ENCODE data around the gene PPP1R3C. TPM values are rescaled to one million over a fixed set of nuclear protein-coding genes. Genes with fewer than 3 reads are reported as not detected.
A peak's percentile ranks its signal among the peaks of the same experiment; 100 is the strongest.

Gene PPP1R3C
- total and polyA plus RNA-seq, 4 donors: 2.2 to 88.4 (median 11.8) TPM

GRCh38 chr10:91617072-91617609 is 15.7 kb downstream of the PPP1R3C start:
- DNase-seq: no peak
- no peak for ATAC-seq (ENCODE audit: insufficient read depth, low FRiP score)
- Histone ChIP-seq H3K4me3 (no peak overlapping the region), H3K27ac (ENCODE audit: low read depth in 1 of 2, low read length in 1 of 2) (no peak overlapping the region), H3K4me1 (ENCODE audit: control insufficient read depth in 5 of 5, insufficient read depth in 5 of 5, low read length in 5 of 5) (peaks cover 0 to 11% (median 0%) of the 10 kb centered on the region in 5 donors), H3K9ac (ENCODE audit: insufficient read depth in 1 of 2, low read length in 2 of 2) (no peak overlapping the region), H3K9me3 (ENCODE audit: control insufficient read depth in 4 of 4, insufficient read depth in 3 of 4, low read length in 3 of 4) (peaks cover 0 to 1% (median 0%) of the 10 kb centered on the region in 4 donors), H3K36me3 (ENCODE audit: control insufficient read depth in 4 of 4, insufficient read depth in 4 of 4, low read length in 4 of 4) (peaks cover 0 to 12% (median 0%) of the 10 kb centered on the region in 4 donors), H3K27me3 (ENCODE audit: control insufficient read depth in 3 of 3, insufficient read depth in 3 of 3, low read length in 2 of 3) (no peaks in the 10 kb centered on the region)
- 70 to 71% methylated on average over 7 of the region's 7 CpGs for WGBS, 2 donors
- no peak for TF ChIP-seq CTCF (IDR thresholded peaks at IDR 0.05; ENCODE audit: control extremely low read depth, extremely low read depth)

- Histone ChIP-seq H3K36me3 (ENCODE audit: control insufficient read depth in 4 of 4, insufficient read depth in 4 of 4, low read length in 4 of 4) (peaks cover 0 to 9% (median 0%) of the 10 kb centered on the region in 4 donors), H3K9ac (ENCODE audit: insufficient read depth in 1 of 2, low read length in 2 of 2) (no peak overlapping the region), H3K4me3 (no peak overlapping the region), H3K27ac (ENCODE audit: low read depth in 1 of 2, low read length in 1 of 2) (no peak overlapping the region), H3K27me3 (ENCODE audit: control insufficient read depth in 3 of 3, insufficient read depth in 3 of 3, low read length in 2 of 3) (no peaks in the 10 kb centered on the region), H3K9me3 (ENCODE audit: control insufficient read depth in 4 of 4, insufficient read depth in 3 of 4, low read length in 3 of 4) (peaks cover 0 to 1% (median 0%) of the 10 kb centered on the region in 4 donors), H3K4me1 (ENCODE audit: control insufficient read depth in 5 of 5, insufficient read depth in 5 of 5, low read length in 5 of 5) (peaks cover 0 to 11% (median 5%) of the 10 kb centered on the region in 5 donors)
- DNase-seq: no peak
- WGBS, 2 donors: 68 to 75% methylated on average over 1 of the region's 1 CpG
- ATAC-seq (ENCODE audit: insufficient read depth, low FRiP score): no peak
- TF ChIP-seq CTCF (IDR thresholded peaks at IDR 0.05; ENCODE audit: control extremely low read depth, extremely low read depth): no peak
These were observed 16.7 kb downstream of the PPP1R3C start for GRCh38 chr10:91616137-91616536.

GRCh38 chr10:91614225-91614624 is 18.6 kb downstream of the PPP1R3C start:
- WGBS, 2 donors: 51 to 69% methylated on average over 2 of the region's 2 CpGs
- Histone ChIP-seq H3K27ac (ENCODE audit: low read depth in 1 of 2, low read length in 1 of 2) (peak overlapping the region in 1 of 2 donors; percentile 82), H3K4me3 (no peak overlapping the region), H3K36me3 (ENCODE audit: control insufficient read depth in 4 of 4, insufficient read depth in 4 of 4, low read length in 4 of 4) (no peaks in the 10 kb centered on the region), H3K9ac (ENCODE audit: insufficient read depth in 1 of 2, low read length in 2 of 2) (no peak overlapping the region), H3K9me3 (ENCODE audit: control insufficient read depth in 4 of 4, insufficient read depth in 3 of 4, low read length in 3 of 4) (no peaks in the 10 kb centered on the region), H3K27me3 (ENCODE audit: control insufficient read depth in 3 of 3, insufficient read depth in 3 of 3, low read length in 2 of 3) (no peaks in the 10 kb centered on the region), H3K4me1 (ENCODE audit: control insufficient read depth in 5 of 5, insufficient read depth in 5 of 5, low read length in 5 of 5) (peaks cover 0 to 24% (median 20%) of the 10 kb centered on the region in 5 donors)
- DNase-seq: no peak
- TF ChIP-seq CTCF (IDR thresholded peaks at IDR 0.05; ENCODE audit: control extremely low read depth, extremely low read depth): no peak
- no peak for ATAC-seq (ENCODE audit: insufficient read depth, low FRiP score)

Data from lung (tissue), 12 donors.